Osteocyte (in vitro differentiated cells): ENCODE measurements around the gene HARS1. TPM values are rescaled to one million over a fixed set of nuclear protein-coding genes. Genes with fewer than 3 reads are reported as not detected.
"Not testable (repeated sequence)": the region's sequence is repeated elsewhere in the genome, so short reads cannot be mapped to it uniquely, and the experiment has no call there.

Experiments used
- DNase-seq: peaks from one replicate; pipeline ENCODE4 v3.0.0; 2021; ENCODE audit warnings: mixed read lengths; ENCODE audit not compliant: unreplicated experiment; ENCODE audit errors: extremely low spot score
- H3K27ac Mint-ChIP-seq: one replicate; pipeline ENCODE4 v1.8.0; 2021; ENCODE audit warnings: mild to moderate bottlenecking, mixed read lengths; ENCODE audit not compliant: unreplicated experiment
- H3K27me3 Mint-ChIP-seq: one replicate; pipeline ENCODE4 v1.8.0; 2021; ENCODE audit warnings: mixed read lengths; ENCODE audit not compliant: unreplicated experiment
- H3K36me3 Mint-ChIP-seq: one replicate; pipeline ENCODE4 v1.8.0; 2021; ENCODE audit warnings: mixed read lengths; ENCODE audit not compliant: unreplicated experiment
- H3K4me1 Mint-ChIP-seq: one replicate; pipeline ENCODE4 v1.8.0; 2021; ENCODE audit warnings: mixed read lengths; ENCODE audit not compliant: unreplicated experiment
- H3K4me3 Mint-ChIP-seq: one replicate; pipeline ENCODE4 v1.8.0; 2021; ENCODE audit warnings: mild to moderate bottlenecking, moderate library complexity, mixed read lengths; ENCODE audit not compliant: unreplicated experiment
- H3K9me3 Mint-ChIP-seq: one replicate; pipeline ENCODE4 v1.8.0; 2021; ENCODE audit warnings: mixed read lengths; ENCODE audit not compliant: unreplicated experiment
- total RNA-seq: library from RNA; stranded (reverse); gene quantifications from 2 replicates; pipeline ENCODE4 v1.2.1, GENCODE V29; 2021
- TF ChIP-seq, protein P1 (sequence below): fragments of 200-600 bp; sonication (generic); IDR thresholded peaks from 2 replicates; pipeline ENCODE4 v1.5.0; 2021; ENCODE audit warnings: antibody characterized with exemption, mild to moderate bottlenecking, moderate library complexity

HARS1 gene
- total RNA-seq, 1 donor from 2014 or later, result 65.3 TPM

GRCh38 chr5:140725799-140726471 lies 34.8 kb upstream of the HARS1 start:
- Mint-ChIP-seq H3K9me3 (no peaks in the 10 kb centered on the region), H3K27ac (no peak overlapping the region), H3K36me3 (no peaks in the 10 kb centered on the region), H3K27me3 (peaks cover 7% of the 10 kb centered on the region), H3K4me3 (peak overlapping the region; percentile 57), H3K4me1 (peaks cover 11% of the 10 kb centered on the region)
- peak; percentile 87 for DNase-seq
- TF ChIP-seq, protein P1, sequence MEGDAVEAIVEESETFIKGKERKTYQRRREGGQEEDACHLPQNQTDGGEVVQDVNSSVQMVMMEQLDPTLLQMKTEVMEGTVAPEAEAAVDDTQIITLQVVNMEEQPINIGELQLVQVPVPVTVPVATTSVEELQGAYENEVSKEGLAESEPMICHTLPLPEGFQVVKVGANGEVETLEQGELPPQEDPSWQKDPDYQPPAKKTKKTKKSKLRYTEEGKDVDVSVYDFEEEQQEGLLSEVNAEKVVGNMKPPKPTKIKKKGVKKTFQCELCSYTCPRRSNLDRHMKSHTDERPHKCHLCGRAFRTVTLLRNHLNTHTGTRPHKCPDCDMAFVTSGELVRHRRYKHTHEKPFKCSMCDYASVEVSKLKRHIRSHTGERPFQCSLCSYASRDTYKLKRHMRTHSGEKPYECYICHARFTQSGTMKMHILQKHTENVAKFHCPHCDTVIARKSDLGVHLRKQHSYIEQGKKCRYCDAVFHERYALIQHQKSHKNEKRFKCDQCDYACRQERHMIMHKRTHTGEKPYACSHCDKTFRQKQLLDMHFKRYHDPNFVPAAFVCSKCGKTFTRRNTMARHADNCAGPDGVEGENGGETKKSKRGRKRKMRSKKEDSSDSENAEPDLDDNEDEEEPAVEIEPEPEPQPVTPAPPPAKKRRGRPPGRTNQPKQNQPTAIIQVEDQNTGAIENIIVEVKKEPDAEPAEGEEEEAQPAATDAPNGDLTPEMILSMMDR, result no peak

GRCh38 chr5:140721395-140721794 lies 30.2 kb upstream of the HARS1 start:
- H3K36me3 Mint-ChIP-seq, H3K27ac Mint-ChIP-seq, H3K9me3 Mint-ChIP-seq, DNase-seq, H3K27me3 Mint-ChIP-seq, H3K4me3 Mint-ChIP-seq: not testable (repeated sequence)
- peaks cover 19% of the 10 kb centered on the region for H3K4me1 Mint-ChIP-seq

- H3K4me3 Mint-ChIP-seq, H3K36me3 Mint-ChIP-seq, H3K27me3 Mint-ChIP-seq, H3K27ac Mint-ChIP-seq, H3K9me3 Mint-ChIP-seq, DNase-seq: not testable (repeated sequence)
- peaks cover 13% of the 10 kb centered on the region for H3K4me1 Mint-ChIP-seq
These were observed 29.6 kb upstream of the HARS1 start for GRCh38 chr5:140720738-140721137.

DNA sequence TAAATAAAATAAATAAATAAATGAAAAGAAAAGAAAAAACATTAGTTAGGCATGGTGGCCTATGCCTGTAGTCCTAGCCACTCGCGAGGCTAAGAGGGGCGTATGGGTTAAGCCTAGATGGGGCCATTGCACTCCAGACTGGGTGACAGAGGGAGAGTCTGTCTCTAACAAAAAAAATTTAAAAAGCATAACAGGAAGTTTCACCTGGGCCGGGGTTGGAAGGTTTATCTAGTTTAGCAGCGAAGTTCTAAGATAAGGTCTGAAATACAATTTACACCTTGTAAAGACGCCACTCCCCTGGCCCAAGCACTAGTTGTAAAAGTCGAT lies 27.1 kb upstream of the HARS1 start:
- Mint-ChIP-seq H3K36me3 (no peaks in the 10 kb centered on the region), H3K4me3 (no peak overlapping the region), H3K27ac (peak overlapping the region; percentile 74), H3K27me3 (no peaks in the 10 kb centered on the region), H3K4me1 (peaks cover 12% of the 10 kb centered on the region), H3K9me3 (no peaks in the 10 kb centered on the region)
- TF ChIP-seq, protein P1, result no peak
- DNase-seq, result no peak

DNA sequence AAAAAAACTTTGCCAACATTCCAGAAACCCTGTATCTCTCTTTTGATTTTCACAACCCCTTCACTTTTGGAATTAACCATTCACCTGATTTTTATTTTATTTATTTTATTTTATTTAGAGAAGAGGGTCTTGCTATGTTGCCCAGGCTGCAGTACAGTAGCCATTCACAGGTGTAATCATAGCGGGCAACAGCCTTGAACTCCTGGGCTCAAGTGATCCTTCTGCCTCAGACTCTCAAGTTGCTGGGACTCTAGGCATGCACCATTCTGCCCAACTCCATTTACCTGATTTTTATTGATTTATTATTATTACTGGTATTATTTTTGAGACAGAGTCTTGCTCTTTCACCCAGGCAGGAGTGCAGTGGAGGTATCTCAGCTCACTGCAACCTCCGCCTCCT lies 25.1 kb upstream of the HARS1 start:
- not testable (repeated sequence) for H3K4me3 Mint-ChIP-seq, H3K27me3 Mint-ChIP-seq, H3K9me3 Mint-ChIP-seq, DNase-seq, H3K36me3 Mint-ChIP-seq, H3K27ac Mint-ChIP-seq
- peaks cover 23% of the 10 kb centered on the region for H3K4me1 Mint-ChIP-seq

DNA sequence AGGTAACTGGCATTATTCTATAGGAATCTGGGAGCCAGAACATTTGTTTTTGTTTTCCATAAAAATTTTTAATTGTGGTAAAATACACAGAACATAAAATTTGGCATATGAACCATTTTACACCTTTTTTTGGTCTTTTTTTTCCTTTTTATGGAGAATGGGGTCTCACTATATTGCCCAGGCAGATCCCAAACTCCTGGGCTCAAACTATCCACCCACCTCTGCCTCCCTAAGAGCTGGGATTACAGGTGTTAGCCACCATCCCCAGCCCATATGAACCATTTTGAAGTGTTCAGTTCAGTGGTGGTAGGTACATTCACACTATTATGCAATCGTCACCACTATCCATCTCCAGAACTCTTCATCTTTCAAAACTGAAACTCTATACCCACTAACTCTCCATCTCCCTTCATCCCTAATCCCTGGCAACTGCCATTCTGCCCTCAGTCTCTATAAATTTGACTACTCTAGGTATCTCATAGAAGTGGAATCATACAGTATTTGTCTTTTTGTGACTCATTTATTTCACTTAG lies 22.5 kb upstream of the HARS1 start:
- Mint-ChIP-seq H3K27me3 (no peaks in the 10 kb centered on the region), H3K27ac (no peak overlapping the region), H3K36me3 (no peaks in the 10 kb centered on the region), H3K4me3 (no peak overlapping the region), H3K9me3 (no peaks in the 10 kb centered on the region), H3K4me1 (peaks cover 24% of the 10 kb centered on the region)
- TF ChIP-seq, protein P1, result no peak
- no peak for DNase-seq
